Measurements from ENCODE around the gene SDHC.
A peak's percentile ranks its signal among the peaks of the same experiment; 100 is the strongest.

Gene SDHC

GRCh38 chr1:161314201-161314981, at the start of gene SDHC:
SDHC (plus strand) TSS chr1:161314381; CDS start chr1:161314406, 25 bp downstream.
- DNase-seq, result peak; percentile 90

GRCh38 chr1:161265305-161265704, 48.9 kb upstream of the SDHC start:
- DNase-seq, result no peak

GRCh38 chr1:161266202-161266601, 48.0 kb upstream of the SDHC start:
- DNase-seq, result no peak

- no peak for DNase-seq
Observed at GRCh38 chr1:161266836-161267235, 47.3 kb upstream of the SDHC start.

GRCh38 chr1:161267321-161267720, 46.9 kb upstream of the SDHC start:
- no peak for DNase-seq

- no peak for DNase-seq
Observed at GRCh38 chr1:161273402-161273801, 40.8 kb upstream of the SDHC start.

GRCh38 chr1:161274874-161275273, 39.3 kb upstream of the SDHC start:
- DNase-seq, result no peak

GRCh38 chr1:161282991-161283390, 31.2 kb upstream of the SDHC start:
- no peak for DNase-seq

- DNase-seq, result no peak
Observed at GRCh38 chr1:161285113-161285512, 29.1 kb upstream of the SDHC start.

- DNase-seq, result no peak
Observed at GRCh38 chr1:161285521-161285920, 28.7 kb upstream of the SDHC start.

GRCh38 chr1:161287482-161288054, 26.6 kb upstream of the SDHC start:
- peak; percentile 17 for DNase-seq

- no peak for DNase-seq
Observed at GRCh38 chr1:161290779-161291178, 23.4 kb upstream of the SDHC start.

GRCh38 chr1:161297415-161297814, 16.8 kb upstream of the SDHC start:
- no peak for DNase-seq

GRCh38 chr1:161298116-161298515, 16.1 kb upstream of the SDHC start:
- no peak for DNase-seq

- DNase-seq, result no peak
Observed at GRCh38 chr1:161299347-161299746, 14.8 kb upstream of the SDHC start.

GRCh38 chr1:161300478-161300877, 13.7 kb upstream of the SDHC start:
- no peak for DNase-seq

GRCh38 chr1:161304927-161305866, 9.0 kb upstream of the SDHC start:
- no peak for DNase-seq

GRCh38 chr1:161305867-161306519, 8.2 kb upstream of the SDHC start:
- DNase-seq, result peak; percentile 71

GRCh38 chr1:161307230-161307768, 6.9 kb upstream of the SDHC start:
- DNase-seq, result peak; percentile 56

- DNase-seq, result no peak
Observed at GRCh38 chr1:161307892-161308638, 6.1 kb upstream of the SDHC start.

- no peak for DNase-seq
Observed at GRCh38 chr1:161309868-161310267, 4.3 kb upstream of the SDHC start, which contains the start of gene MPZ. MPZ (minus strand) TSS chr1:161309968; CDS start chr1:161309905, 63 bp downstream.

Data from DMS53 (cell line).